Ishikawa (cell line): ENCODE data around the gene OAS3.

Source experiments
- CEBPB ChIP-seq: IDR thresholded peaks from 2 replicates; pipeline ENCODE4 v1.6.1; 2012
- CREB1 ChIP-seq: IDR thresholded peaks from 2 replicates; pipeline ENCODE4 v1.6.1; 2012; ENCODE audit warnings: low read depth
- EGR1 ChIP-seq: IDR thresholded peaks from 2 replicates; pipeline ENCODE4 v1.6.1; 2012
- EP300 ChIP-seq: IDR thresholded peaks from 2 replicates; pipeline ENCODE4 v1.6.1; 2012; ENCODE audit warnings: borderline replicate concordance
- FOXM1 ChIP-seq: IDR thresholded peaks from 2 replicates; pipeline ENCODE4 v1.6.1; 2012; ENCODE audit warnings: low read depth, borderline replicate concordance
- MAX ChIP-seq: IDR thresholded peaks from 2 replicates; pipeline ENCODE4 v1.6.1; 2012
- NFIC ChIP-seq: IDR thresholded peaks from 2 replicates; pipeline ENCODE4 v1.6.1; 2012
- RAD21 ChIP-seq: IDR thresholded peaks from 2 replicates; pipeline ENCODE4 v1.6.1; 2012; ENCODE audit warnings: low read depth
- TAF1 ChIP-seq: IDR thresholded peaks from 2 replicates; pipeline ENCODE4 v1.6.1; 2012; ENCODE audit warnings: low read depth, mild to moderate bottlenecking
- TCF12 ChIP-seq: IDR thresholded peaks from 2 replicates; pipeline ENCODE4 v1.6.1; 2012; ENCODE audit warnings: low read depth
- TEAD4 ChIP-seq: IDR thresholded peaks from 2 replicates; pipeline ENCODE4 v1.6.1; 2012
- YY1 ChIP-seq: IDR thresholded peaks from 2 replicates; pipeline ENCODE4 v1.6.1; 2012; ENCODE audit warnings: low read depth
- ZBTB7A ChIP-seq: IDR thresholded peaks from 2 replicates; pipeline ENCODE4 v1.6.1; 2012; ENCODE audit warnings: low read depth
- TF ChIP-seq, protein P1 (sequence below): IDR thresholded peaks from 2 replicates; pipeline ENCODE4 v1.6.1; 2012
- TF ChIP-seq, protein P2 (sequence below): IDR thresholded peaks from 2 replicates; pipeline ENCODE4 v1.6.1; 2012; ENCODE audit warnings: low read depth, mild to moderate bottlenecking

The OAS3 gene

DNA sequence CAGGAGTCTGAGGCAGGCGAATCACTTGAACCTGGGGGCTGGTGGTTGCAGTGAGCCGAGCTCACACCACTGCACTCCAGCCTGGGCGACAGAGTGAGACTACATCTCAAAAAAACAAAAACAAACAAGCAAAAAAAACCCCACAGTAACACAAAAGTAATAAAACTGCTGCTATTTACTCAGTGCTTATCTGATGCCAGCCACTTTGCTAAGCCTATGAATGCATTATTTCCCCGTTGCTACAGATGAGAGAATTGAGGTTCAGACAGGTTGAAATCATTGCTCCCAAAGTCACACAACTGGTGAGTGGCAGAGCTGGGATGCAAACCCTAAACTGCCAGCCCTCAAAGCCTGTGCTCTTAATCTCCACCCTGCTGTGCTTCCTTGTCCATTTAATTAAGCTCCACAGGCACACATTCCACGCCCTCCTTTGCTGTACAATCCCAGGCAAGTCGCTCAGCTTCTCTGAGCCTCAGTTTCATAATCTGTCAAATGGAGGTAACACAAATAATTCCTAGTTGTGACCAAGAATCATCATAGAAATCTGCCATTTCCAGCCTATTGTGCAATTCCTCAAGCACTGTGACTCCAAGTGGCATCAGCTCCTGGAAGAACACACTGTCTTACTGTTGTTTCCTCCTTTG, 5.7 kb upstream of the OAS3 start:
- TF ChIP-seq, protein P1, sequence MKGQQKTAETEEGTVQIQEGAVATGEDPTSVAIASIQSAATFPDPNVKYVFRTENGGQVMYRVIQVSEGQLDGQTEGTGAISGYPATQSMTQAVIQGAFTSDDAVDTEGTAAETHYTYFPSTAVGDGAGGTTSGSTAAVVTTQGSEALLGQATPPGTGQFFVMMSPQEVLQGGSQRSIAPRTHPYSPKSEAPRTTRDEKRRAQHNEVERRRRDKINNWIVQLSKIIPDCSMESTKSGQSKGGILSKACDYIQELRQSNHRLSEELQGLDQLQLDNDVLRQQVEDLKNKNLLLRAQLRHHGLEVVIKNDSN, result no peak
- TF ChIP-seq EGR1, result no peak
- no peak for TF ChIP-seq CEBPB
- TF ChIP-seq CREB1, result no peak
- no peak for TF ChIP-seq TCF12
- TF ChIP-seq NFIC, result no peak
- TF ChIP-seq YY1, result no peak
- TF ChIP-seq FOXM1, result no peak
- TF ChIP-seq MAX, result no peak

DNA sequence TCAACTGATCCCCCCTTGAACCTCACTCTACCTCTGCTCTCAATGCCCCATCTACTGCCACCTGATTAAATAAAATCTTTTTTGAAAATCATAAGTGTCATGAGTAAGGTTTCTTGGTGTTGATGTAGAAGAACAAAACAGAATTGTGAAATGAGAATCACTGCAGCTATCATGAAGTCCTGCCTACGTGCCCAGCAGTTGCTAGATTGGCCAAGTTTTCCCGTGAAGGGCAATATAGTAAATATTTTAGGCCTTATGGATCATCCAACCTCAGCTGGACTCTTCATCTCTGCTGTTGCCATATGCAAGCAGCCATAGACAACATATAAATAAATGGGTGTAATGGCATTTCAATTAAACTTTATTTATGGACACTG, 5.2 kb upstream of the OAS3 start:
- TF ChIP-seq MAX (no peak), NFIC (no peak), EGR1 (no peak), TCF12 (no peak), TEAD4 (no peak), CEBPB (no peak)
- TF ChIP-seq, protein P1, result no peak
- TF ChIP-seq, protein P2, sequence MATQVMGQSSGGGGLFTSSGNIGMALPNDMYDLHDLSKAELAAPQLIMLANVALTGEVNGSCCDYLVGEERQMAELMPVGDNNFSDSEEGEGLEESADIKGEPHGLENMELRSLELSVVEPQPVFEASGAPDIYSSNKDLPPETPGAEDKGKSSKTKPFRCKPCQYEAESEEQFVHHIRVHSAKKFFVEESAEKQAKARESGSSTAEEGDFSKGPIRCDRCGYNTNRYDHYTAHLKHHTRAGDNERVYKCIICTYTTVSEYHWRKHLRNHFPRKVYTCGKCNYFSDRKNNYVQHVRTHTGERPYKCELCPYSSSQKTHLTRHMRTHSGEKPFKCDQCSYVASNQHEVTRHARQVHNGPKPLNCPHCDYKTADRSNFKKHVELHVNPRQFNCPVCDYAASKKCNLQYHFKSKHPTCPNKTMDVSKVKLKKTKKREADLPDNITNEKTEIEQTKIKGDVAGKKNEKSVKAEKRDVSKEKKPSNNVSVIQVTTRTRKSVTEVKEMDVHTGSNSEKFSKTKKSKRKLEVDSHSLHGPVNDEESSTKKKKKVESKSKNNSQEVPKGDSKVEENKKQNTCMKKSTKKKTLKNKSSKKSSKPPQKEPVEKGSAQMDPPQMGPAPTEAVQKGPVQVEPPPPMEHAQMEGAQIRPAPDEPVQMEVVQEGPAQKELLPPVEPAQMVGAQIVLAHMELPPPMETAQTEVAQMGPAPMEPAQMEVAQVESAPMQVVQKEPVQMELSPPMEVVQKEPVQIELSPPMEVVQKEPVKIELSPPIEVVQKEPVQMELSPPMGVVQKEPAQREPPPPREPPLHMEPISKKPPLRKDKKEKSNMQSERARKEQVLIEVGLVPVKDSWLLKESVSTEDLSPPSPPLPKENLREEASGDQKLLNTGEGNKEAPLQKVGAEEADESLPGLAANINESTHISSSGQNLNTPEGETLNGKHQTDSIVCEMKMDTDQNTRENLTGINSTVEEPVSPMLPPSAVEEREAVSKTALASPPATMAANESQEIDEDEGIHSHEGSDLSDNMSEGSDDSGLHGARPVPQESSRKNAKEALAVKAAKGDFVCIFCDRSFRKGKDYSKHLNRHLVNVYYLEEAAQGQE, result no peak

GRCh38 chr12:112936264-112936663, 2.0 kb upstream of the OAS3 start:
- TF ChIP-seq EP300 (no peak), EGR1 (no peak), FOXM1 (no peak)
- TF ChIP-seq, protein P1, result no peak

DNA sequence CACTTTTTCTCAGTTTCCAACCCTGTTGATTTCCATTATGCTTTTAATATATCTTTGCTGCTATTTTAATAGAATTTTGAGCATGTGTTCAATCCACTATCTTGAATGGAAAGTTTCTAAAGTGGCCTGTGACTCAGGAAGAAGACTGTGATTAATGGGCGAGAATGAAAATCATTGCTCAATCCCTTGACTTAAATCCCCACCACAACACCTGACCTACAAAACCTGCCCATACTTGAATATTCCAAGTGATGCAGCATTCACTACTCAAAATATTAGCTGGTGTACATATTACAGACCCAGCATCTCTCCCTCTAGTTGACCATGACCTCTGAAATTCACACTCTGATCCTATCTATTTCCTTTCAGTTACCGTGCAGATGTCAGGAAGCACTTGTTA, 1.3 kb upstream of the OAS3 start:
- TF ChIP-seq YY1 (no peak), FOXM1 (no peak), ZBTB7A (no peak), TAF1 (no peak), NFIC (no peak), MAX (no peak), TCF12 (no peak), RAD21 (no peak), TEAD4 (no peak)

DNA sequence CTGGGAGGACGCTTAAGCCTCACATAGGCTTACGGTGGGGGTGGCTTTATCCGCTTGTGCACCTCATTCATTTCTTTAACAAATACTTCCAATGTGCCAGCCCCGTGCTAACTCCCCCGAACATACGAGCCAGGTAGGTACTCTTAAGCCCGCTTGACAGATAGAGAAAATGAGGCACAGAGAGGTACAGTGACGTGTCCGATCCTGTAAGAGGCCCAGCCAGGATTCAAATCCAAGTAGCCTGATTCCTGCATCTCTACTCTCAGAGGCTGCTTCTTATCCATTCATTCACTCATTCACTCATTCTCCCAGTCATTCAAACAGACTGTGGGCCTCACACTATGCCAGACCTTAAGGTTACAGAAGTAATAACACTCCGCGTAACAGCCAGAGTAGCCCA, 477 bp downstream of the OAS3 start:
- TF ChIP-seq TEAD4 (no peak), CEBPB (no peak), FOXM1 (no peak), ZBTB7A (no peak), MAX (no peak), CREB1 (no peak), EP300 (no peak), RAD21 (no peak), TCF12 (no peak), YY1 (no peak), TAF1 (no peak), EGR1 (no peak), NFIC (no peak)
- TF ChIP-seq, protein P1, result no peak
- TF ChIP-seq, protein P2, result no peak
